GM10266 (cell line): ENCODE results near the gene SUMO3.

ENCODE experiments used
- DNase-seq: peaks from one replicate; pipeline ENCODE4 v3.0.0; 2012; ENCODE audit errors: extremely low spot score
- TF ChIP-seq, protein P1 (sequence below): IDR thresholded peaks from 2 replicates; pipeline ENCODE4 v1.5.1; 2012; ENCODE audit warnings: mild to moderate bottlenecking, low read depth; ENCODE audit not compliant: control insufficient read depth, insufficient read depth; ENCODE audit errors: missing control alignments

Gene SUMO3

DNA sequence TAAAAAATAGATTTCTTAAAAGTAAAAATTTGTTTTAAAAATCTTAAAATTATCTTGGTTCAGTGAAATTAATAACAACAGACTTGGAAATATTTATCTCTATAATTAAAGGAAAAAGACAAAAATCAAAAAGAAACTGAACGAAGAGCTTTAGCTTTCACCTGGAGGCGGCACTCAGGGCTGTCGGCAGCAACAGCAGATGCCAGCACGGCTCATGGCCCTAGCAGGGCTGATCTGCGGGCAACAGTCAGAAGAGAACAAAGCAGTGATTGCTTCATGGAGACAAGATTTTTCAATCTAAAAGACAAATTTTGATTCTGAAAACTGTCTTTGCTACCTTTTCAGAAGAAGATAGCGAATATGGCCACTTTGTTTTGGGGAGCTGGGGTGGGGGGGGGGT lies 38.9 kb downstream of the SUMO3 start:
- TF ChIP-seq, protein P1, sequence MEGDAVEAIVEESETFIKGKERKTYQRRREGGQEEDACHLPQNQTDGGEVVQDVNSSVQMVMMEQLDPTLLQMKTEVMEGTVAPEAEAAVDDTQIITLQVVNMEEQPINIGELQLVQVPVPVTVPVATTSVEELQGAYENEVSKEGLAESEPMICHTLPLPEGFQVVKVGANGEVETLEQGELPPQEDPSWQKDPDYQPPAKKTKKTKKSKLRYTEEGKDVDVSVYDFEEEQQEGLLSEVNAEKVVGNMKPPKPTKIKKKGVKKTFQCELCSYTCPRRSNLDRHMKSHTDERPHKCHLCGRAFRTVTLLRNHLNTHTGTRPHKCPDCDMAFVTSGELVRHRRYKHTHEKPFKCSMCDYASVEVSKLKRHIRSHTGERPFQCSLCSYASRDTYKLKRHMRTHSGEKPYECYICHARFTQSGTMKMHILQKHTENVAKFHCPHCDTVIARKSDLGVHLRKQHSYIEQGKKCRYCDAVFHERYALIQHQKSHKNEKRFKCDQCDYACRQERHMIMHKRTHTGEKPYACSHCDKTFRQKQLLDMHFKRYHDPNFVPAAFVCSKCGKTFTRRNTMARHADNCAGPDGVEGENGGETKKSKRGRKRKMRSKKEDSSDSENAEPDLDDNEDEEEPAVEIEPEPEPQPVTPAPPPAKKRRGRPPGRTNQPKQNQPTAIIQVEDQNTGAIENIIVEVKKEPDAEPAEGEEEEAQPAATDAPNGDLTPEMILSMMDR: no peak
- DNase-seq: no peak

DNA sequence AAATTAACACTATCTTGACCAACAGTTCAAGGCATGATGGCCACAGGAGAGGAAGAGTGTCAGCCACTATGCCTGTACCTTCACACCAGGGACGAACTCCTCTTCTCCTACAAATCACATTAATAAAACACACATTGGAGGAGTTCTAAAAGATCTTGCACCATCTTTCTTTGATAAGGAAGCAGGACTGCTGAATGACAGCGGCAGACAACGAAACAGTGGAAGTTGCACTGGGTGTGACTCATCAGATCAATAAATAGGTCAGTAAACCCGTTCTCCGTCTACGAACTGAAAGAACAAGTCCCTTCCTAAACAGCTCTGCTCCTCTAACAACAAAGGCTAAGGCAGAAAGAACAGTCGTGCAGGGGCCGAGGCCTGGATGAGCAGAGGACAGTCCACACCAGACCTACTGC lies 39.4 kb downstream of the SUMO3 start:
- TF ChIP-seq, protein P1: no peak
- DNase-seq: no peak

GRCh38 chr21:44778094-44778493 lies 39.8 kb downstream of the SUMO3 start:
- no peak for DNase-seq
- TF ChIP-seq, protein P1: no peak

DNA sequence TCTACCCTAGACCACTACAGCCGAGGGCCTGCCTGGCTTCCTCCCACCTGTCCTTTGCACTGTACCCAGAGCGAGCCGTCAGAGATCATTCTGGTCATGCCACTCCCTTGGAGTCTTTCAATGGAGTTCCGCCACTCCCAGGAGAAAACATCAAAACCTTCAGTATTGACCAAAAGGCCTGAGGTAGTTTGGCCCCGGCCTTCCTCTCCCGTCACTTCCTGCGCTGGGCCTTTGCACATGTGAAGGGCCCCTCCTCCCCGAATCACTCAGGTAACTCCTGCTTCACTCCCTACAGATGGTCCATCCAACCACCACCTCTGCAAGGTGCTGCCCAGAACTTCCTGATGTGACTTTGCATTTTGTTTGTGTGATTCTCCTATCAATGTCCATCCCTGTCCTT lies 42.9 kb downstream of the SUMO3 start:
- DNase-seq: no peak
- TF ChIP-seq, protein P1: no peak

DNA sequence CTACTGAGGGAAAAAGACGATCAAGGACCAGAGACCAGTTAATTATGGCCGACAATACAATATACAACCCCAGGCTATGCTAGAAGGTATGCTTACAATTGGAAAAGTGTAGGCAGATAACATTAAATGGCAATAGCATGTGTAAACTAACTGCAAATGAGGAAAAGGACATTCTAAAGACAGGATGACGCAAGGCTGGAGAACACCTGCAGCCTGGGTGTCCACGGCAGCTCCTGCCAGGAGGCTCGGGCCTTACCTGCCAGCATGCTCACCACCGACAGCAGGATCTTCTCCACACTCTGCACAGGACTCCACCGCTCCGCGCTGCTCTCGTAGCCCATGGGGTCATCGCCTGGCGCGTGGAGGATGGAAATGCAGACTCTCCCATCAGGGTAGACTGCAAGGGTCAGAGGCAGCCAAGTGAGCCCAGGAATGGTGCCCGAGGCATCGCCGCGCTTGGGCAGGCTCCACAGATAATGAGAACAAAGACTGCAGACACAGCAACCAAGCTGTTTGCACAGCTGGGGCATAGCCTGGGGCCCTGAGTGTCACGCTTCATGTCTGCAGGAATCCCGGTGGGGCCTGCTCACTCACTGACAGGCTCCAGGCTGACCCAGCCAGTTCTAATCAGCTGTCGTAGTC lies 44.5 kb downstream of the SUMO3 start:
- TF ChIP-seq, protein P1: no peak
- DNase-seq: no peak

GRCh38 chr21:44771896-44772525 lies 45.9 kb downstream of the SUMO3 start:
- no peak for DNase-seq
- TF ChIP-seq, protein P1: no peak
